Activated CD4-positive, alpha-beta T cell treated with anti-CD3 and anti-CD28 coated beads, Interleukin-2, amount 50 U/mL, for 1 hour (primary cell): ENCODE measurements around the gene PGAM5.
"Not testable (repeated sequence)": the region's sequence is repeated elsewhere in the genome, so short reads cannot be mapped to it uniquely, and the experiment has no call there.

Experiments
- DNase-seq: peaks from one replicate; pipeline ENCODE4 v3.0.0-alpha.2; 2020

The PGAM5 gene

GRCh38 chr12:132723015-132723763 lies 12.5 kb downstream of the PGAM5 start:
- DNase-seq = no peak

- DNase-seq = no peak
Observed at GRCh38 chr12:132723764-132724140, 13.1 kb downstream of the PGAM5 start.

DNA sequence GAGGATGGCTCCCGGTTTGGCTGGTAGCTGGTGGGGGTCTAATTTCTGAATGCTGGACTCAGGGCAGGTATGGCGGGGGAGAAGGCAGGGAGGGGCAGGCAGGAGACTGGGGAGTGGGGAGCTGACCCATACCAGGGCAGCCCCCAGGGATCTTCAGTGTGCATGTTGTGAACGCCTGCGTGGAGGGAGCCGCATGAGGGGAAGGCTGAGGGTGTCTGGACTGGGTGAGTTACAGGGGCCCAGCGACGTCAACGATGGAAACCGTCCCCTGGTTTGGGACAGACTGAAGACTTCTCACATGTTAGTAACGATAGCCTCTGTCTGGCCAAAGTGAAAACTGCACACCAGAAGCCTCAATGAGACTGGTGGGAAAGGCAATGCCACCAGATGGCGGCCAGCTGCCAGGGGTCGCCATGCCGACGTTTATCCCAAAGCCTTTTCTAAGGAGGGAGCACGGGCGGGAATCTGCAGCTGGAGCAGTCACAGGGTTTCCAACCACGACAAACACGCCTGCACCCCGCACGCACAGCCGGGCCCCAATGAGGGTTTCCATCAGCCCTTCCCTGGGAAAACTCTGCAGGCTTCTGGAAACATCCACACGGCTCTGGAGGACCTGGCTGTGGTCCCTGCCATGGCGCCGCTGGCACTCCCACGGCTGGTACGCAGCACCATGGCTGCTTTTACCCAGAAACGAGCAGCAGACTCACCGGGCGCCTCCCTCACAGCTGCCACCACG lies 14.0 kb downstream of the PGAM5 start:
- DNase-seq = no peak

GRCh38 chr12:132726386-132726785 lies 15.7 kb downstream of the PGAM5 start:
- DNase-seq = no peak

GRCh38 chr12:132727091-132727794 lies 16.6 kb downstream of the PGAM5 start:
- no peak for DNase-seq

DNA sequence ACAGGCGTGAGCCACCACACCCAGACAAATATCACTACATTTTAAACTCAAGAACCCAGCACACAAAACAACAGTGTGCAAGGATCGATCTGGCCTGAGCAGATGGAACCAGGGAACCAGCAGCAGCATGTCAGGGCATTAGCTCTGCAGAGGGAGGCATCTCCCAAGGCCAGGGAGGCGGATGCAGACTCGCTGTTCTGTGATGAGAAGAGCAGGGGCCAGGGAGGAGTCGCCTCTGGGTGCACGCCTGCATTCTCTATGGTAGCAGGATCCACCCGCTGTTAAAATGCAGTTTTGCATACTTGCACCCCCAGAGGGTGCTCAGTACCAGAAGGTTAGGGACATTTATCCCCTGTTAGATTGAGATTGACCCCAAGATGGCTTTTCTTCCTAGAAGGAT lies 17.9 kb downstream of the PGAM5 start:
- DNase-seq = no peak

DNA sequence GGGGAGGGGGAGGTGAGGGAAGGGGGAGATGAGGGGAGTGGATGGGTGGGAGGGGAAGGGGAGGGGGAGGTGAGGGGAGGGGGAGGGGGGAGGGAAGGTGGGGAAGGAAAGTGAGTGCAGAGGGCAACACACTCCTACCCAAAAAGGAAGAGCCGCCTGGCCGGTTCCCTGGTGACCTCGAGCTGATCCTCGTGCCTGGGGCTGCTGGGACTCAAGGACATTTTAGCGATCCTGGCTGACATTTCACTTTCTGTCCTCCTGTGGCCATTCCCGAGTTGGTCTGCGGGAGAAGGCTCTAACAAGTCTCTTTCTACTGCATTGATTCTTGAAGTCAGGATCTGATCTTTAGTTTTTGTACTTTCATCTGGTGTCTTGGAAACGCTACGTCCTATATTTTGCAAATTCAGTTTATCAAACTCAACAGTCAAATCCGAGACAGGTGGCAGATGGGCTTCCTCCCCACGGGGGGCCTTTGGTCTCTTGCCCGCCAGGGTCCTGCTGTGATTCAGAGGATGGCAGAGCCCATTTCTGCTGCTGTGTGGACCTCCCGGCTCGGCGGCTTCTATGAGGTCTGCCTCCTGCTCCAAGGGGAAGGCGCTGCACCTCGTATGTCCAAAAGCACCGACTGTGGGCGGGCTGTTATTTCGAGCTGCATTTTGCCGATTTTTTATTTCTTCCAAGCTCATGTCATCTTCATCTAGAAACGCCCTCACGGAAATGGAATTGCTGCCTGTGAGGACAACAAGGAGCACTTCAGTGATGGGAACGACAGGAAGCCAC lies 19.1 kb downstream of the PGAM5 start:
- no peak for DNase-seq

- DNase-seq = no peak
Observed at GRCh38 chr12:132730353-132730752, 19.7 kb downstream of the PGAM5 start.

DNA sequence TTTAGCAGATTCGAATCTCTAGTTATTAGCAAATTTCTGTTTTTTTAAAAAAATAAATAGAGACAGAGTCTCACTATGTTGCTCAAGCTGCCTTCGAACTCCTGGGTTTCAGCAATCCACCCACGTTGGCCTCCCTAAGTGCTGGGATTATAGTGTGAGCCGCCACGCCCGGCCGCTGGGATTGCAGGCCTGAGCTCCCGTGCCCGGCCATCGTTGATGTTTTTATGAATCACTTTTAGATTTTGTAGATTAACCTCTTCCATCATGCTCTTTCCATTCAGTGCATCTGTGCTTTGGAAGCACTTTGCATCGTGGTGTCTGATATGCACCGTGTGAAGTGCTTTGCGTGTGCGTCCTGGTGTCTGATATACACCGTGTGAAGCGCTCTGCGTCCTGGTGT lies 20.9 kb downstream of the PGAM5 start:
- DNase-seq = no peak

DNA sequence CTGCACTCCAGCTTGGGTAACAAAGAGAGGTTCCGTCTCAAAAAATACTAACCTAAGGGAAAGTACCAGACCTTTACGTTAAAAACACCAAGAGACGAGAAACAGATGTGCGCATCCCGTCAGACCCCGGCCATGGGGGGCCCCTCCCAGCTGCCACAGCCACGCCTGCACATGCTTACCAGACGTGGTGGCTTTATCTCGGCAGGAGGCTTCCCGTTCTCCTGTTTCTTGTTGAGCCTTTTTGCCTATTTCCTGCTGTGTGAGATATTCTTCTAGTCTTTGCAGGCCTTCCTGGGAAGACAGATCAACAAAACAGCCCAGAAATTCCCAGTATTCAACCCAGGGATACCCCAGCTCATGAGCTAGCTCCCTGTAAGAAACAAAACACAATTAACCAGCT lies 23.6 kb downstream of the PGAM5 start:
- DNase-seq = no peak

- DNase-seq = no peak
Observed at GRCh38 chr12:132735496-132735895, 24.9 kb downstream of the PGAM5 start.

- no peak for DNase-seq
Observed at GRCh38 chr12:132736378-132736777, 25.7 kb downstream of the PGAM5 start.

DNA sequence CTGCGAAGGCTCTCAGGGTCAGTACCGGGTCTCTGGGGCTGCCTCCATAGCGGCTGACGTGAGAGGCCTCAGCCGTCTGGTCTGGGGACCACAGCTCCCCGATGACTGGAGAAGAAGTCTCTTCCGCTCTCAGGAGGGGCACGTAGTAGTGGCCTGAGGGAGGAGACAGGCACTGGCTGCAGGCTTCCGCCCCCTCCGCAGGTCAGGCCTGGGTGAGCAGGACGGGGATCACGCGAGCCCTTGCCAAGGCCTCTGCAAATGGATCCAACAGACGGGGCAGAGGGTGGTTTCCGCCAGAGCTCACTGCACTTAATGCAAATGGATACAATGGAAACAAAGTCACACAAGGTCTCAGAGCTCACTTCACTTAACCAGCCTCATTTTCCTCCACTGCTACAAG lies 26.3 kb downstream of the PGAM5 start:
- DNase-seq = no peak

- no peak for DNase-seq
Observed at GRCh38 chr12:132739600-132740312, 29.1 kb downstream of the PGAM5 start.

DNA sequence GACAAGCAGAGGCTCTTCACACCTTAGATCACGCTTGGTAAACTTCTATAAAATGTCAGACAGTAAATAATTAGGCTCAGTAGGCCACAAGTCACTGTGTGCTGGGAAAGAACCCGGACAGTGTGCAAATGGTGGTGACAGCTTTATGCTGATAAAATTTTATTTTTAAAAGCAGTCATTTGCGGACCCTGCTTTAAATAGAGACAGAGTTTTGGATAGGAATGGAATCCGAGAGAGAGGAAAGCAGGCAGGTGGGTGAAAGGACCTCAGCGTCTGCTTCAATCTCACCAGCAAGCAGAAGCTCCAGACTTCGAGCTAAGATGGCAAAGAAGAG lies 29.6 kb downstream of the PGAM5 start:
- no peak for DNase-seq

DNA sequence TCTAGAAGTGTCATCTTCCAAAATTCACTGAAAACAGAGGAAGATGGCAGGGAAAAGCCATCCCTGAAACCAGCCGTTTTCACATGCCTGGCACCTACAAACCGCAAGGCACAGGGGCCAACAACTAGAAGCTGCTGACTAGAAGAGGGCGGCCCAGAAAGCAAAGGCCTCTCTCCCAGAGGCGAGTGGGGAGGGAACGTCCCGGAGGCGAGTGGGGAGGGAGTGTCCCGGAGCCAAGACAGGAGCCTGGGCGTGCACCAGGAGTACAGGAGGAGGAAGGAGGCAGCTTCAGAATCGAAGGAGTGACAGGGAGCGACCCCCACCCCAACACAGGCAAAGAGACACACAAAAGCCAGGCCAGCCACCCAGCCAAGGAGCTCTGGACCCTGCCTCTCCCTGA lies 30.0 kb downstream of the PGAM5 start:
- DNase-seq = no peak

DNA sequence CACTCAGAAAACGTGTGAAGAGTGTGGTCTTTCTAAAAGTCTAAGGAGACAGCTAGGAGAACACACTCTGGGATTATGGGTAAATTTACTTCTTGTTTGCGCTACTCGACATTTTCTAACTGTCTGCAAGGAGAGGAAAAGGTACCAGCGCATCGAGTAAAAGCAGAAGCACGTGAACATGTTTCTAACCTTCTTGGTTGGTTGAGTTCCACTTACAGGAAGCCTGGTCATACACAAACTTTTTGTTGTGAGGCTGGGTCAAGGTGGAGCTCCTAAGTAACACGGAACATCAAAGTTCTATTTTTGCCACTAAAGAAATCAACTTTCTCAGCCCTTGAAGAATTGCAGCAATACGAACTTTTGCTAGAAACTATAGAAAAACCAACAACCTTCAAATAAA lies 31.0 kb downstream of the PGAM5 start:
- DNase-seq = no peak

DNA sequence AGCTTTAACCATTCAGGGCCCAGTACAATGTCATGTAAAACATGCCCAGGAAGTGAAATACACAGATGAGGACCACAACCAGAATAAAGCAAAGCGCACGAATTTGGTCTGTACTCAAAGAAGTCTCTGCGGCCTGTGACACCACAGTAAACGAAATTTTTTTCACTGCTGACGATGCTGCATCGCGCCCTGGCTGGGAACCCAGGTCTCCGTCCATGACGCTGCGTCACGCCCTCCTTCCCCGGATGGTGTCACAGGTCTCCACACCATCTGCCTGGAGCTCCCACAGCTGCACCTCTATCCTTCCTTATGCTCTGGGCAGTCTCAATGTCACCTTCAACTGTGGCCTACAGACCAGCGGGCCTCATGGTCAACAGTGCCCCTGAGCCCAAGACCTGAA lies 33.2 kb downstream of the PGAM5 start:
- DNase-seq = no peak

DNA sequence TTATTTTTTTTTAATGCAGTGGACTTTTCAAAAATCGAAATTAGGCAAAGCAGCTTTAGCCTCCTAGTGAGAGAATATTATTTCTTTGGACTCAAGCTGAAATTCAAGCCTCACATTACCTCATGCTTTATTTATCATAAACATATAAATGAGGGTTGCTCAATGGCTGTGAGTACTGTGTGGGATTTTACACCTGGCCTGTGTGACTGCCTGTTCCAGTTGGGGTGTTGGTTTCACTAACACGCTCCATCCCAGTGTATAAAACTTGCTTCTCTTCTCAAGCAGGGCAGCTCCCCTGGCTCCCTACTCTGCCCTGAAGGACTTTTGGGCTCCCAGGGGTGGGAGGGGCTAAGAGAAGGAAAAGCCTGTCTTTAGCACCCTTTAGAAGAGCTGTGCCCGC lies 36.0 kb downstream of the PGAM5 start:
- no peak for DNase-seq

GRCh38 chr12:132747395-132747794 lies 36.8 kb downstream of the PGAM5 start:
- no peak for DNase-seq

- DNase-seq = no peak
Observed at GRCh38 chr12:132747896-132748295, 37.3 kb downstream of the PGAM5 start.

DNA sequence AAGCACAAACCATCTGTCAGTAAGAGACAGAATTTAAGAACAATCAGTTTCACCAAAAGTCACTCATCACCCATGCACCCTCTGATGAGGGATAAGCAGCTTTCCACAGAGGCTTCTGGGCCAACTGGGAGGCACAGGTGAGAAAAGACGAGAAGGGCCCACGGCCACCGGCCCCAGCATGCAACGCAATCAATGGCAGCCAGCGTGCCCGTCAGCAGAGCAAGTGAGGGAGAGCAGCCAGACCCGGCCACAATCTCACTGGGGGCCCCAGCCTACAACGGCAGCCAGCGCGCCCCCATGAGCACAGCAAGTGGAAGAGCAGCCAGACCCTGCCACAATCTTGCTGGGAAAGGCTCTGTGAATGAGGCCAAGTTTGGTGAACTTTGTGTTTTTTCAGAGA lies 37.7 kb downstream of the PGAM5 start:
- DNase-seq = no peak

- not testable (repeated sequence) for DNase-seq
Observed at GRCh38 chr12:132753670-132754069, 43.0 kb downstream of the PGAM5 start.
